GM18517 (cell line): Measurements from ENCODE around the gene TOMM20.

Experiments used
- ATAC-seq: cut with Tn5 transposase; IDR thresholded peaks from one replicate; pipeline ENCODE4 v1.9.1; 2021; ENCODE audit warnings: mild to moderate bottlenecking, moderate library complexity; ENCODE audit not compliant: unreplicated experiment

TOMM20 gene

GRCh38 chr1:235069577-235070563 lies 58.8 kb downstream of the TOMM20 start:
- no peak for ATAC-seq

DNA sequence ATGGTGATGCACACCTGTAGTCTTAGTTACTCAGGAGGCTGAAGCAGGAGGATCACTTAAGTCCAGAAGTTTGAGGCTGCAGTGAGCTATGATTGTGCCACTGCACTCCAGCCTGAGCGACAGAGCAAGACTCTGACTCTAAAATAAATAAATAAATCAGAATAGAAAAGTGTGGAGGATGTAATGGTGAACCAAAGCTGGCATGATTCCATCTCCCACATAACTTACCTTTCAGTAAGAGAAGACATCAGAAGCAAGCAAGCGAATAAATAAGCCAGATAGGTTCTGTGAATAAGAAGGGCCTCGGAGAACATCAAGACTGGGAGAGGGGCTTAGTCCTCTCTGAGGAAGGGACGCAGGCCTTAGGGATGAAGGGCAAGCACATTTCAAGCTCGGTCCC lies 59.5 kb downstream of the TOMM20 start:
- ATAC-seq = no peak

- ATAC-seq = no peak
Observed at GRCh38 chr1:235068158-235069121, 60.2 kb downstream of the TOMM20 start.

- ATAC-seq = no peak
Observed at GRCh38 chr1:235067396-235068157, 61.1 kb downstream of the TOMM20 start.

DNA sequence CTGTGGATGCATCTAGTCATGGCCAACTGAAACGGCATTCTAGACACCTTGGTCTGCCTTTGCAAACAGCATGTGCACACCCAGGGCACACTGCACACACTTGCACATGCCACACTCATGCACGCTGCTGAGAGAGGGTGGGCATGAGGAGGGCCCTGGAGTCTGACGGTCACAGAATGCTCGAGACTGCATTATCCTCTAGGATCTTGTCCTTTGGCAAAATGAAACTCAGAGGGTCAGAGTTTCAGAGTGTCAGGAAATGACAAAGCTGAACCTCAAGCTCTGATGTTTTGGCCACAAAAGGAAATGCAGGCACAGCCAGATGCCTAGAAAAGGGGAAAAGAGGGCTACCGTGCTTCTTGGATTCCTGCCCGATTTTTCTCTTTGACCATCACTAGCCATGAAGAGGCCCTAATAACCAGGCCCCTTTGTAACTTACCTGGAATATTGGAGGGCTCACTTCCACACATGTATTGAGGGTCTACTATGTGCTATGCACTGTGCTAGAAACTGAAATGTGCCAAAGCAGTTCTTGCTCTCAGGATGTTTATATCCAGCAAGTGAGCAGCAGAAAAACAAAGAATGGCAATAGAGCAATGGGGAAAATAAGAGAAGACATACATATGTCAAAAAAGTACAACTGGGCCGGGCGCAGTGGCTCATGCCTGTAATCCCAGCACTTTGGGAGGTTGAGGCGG lies 65.4 kb downstream of the TOMM20 start:
- ATAC-seq = no peak

DNA sequence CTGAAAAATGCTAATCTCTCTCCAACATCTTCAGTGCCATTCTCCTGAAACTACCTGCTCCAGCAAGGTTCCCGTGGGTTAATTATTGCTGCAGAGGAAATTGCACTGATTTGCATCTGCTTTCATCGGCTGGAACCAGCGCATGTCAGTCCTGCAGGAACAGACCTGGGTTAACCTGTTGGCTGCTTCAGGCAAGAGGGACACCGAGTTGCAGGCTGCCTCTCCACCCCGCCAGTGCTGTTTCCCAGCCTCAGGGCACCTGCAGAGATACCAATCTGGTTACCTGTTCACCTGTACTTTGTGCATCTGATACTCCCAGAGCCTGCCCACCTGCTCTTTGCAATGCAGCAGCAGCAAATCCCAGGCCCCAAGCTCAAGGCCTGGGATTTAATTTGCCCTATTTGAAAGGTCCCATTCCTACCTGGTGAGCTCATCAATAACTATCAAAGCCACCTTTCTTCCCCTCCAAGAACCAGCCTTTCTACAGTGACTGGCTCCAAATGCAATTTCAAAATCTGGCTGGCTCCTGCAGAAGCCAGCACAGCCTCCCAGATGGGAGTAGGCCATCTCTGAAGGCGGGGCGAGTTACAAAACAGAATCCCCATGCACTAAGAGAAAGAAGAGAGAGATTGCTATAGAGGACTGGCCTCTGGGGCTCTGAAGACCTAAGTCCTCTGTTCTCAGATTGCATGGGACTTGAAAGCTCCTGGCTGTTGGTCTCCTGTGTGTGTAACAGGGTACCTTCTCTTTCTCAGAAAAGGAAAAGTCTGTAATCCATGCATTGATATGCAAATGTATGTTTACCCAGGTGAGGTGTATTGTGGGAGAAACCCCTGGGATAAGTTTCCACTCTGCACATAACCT lies 67.8 kb downstream of the TOMM20 start:
- ATAC-seq = no peak
